ENCODE data around the gene GPR107.

GRCh38 chr9:130020618-130021017, 33.1 kb upstream of the GPR107 start:
- TF ChIP-seq CTCF (IDR thresholded peaks at IDR 0.05) (no peak), POLR2AphosphoS5 (IDR thresholded peaks at IDR 0.05) (no peak)
